Stimulated activated CD8-positive, alpha-beta memory T cell treated with anti-CD3 and anti-CD28 coated beads, Interleukin-12 subunit alpha, Interleukin-12 subunit beta, amount 100 ng/mL, for 4 hours (primary cell): Measurements from ENCODE around the gene TPBGL.

Experiments
- DNase-seq: peaks from one replicate; pipeline ENCODE4 v3.0.0-alpha.2; 2020; ENCODE audit warnings: low read depth

Gene TPBGL

GRCh38 chr11:75246006-75246670 is 5.6 kb downstream of the TPBGL start:
- no peak for DNase-seq

- no peak for DNase-seq
Observed at GRCh38 chr11:75246671-75247350, 6.2 kb downstream of the TPBGL start.

- no peak for DNase-seq
Observed at GRCh38 chr11:75248924-75249256, 8.3 kb downstream of the TPBGL start.

- DNase-seq, result no peak
Observed at GRCh38 chr11:75249704-75250103, 9.1 kb downstream of the TPBGL start.

DNA sequence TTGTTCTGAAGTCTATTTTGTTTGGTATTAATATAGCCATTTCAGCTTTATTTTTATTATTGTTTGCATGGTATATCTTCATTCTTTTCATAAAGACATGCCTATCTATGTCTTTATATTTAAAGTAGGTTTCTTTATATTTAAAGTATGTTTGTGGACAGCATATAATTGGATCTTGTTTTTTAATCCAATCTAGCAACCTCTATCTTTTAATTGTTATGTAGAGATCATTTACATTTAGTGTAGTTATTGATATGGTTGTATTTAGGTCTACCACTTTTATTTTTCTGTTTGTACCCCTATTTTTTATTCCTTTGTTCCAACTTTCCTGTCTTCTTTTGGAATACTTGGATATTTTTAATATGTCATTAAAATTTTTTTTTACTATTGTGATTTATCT is 13.8 kb downstream of the TPBGL start:
- DNase-seq, result no peak

DNA sequence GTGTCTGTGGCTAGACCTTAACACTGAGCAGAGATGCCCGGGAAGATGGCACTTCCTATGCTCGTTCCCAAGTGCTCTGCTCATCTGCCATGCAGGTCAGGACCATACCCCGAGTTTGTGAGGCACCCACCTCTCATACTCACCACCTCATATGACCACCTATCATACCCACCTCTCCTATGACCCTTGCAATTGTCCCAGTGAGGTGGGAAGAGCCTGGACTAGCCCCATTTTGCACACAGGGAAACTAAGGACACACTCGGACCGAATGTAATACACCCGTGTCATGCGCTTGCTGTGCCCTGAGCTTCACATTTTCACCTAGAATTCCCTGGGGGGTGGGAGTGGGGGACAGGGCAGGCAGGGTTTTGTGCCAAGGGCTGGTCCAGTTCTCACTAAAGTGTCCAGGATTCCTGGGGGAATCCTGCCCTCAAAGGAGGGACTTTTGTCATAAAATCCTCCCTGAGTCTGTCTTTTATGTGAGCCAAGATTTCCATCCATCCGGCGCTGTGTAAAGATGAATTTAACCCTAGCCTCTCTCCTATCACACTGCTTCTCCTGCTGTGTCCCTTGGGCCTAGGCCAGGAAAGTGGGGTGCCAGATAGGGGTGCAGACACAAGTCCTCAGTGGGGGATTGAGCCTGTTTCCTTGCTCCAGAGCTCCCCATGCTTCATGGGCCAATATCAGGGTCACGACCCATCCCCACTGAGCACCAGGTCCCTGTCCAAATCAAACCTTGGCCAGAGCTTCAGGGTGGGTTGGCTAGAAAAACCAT is 20.0 kb downstream of the TPBGL start:
- DNase-seq, result no peak

DNA sequence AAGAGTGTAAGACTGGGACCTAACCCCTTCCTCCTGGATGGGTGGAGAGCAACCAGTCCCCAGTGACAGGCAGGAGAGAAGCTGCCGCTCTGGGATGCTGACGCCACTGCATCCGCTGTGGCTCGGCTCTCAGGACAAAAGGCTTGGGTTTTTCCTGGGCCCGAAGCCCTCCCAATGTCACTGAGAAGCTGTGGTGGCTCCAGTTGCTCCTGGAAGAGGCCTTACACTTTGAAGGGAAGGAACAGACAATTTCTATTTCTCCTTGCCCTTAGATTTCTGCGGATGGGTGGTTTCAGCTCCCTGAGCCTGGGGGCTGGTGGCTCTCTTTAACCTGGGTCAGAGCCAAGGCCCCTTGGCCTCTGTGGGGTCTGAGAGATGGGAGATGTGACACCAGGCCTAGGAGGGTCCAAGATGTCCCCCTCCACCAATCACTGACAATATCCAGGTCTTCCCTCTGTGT is 21.4 kb downstream of the TPBGL start:
- DNase-seq, result no peak

DNA sequence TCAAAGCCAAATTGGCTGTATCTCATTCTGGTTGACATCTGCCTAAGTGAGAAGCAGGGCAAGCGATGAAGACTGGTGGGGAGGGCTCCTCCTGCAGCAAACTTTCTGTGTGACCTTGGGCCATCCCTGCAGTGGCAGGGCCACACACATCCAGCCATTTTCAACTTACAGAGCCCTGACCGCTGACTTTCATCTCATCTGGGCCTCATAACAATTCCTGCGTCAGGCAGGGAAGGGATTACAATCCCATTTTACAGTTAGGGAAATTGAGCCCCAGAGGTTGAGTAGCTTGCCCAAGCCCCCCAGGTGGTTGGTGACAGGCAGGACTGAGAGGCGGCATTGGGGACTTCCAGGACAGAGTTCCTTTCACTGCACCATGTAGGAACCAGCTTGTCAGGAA is 21.9 kb downstream of the TPBGL start:
- no peak for DNase-seq

DNA sequence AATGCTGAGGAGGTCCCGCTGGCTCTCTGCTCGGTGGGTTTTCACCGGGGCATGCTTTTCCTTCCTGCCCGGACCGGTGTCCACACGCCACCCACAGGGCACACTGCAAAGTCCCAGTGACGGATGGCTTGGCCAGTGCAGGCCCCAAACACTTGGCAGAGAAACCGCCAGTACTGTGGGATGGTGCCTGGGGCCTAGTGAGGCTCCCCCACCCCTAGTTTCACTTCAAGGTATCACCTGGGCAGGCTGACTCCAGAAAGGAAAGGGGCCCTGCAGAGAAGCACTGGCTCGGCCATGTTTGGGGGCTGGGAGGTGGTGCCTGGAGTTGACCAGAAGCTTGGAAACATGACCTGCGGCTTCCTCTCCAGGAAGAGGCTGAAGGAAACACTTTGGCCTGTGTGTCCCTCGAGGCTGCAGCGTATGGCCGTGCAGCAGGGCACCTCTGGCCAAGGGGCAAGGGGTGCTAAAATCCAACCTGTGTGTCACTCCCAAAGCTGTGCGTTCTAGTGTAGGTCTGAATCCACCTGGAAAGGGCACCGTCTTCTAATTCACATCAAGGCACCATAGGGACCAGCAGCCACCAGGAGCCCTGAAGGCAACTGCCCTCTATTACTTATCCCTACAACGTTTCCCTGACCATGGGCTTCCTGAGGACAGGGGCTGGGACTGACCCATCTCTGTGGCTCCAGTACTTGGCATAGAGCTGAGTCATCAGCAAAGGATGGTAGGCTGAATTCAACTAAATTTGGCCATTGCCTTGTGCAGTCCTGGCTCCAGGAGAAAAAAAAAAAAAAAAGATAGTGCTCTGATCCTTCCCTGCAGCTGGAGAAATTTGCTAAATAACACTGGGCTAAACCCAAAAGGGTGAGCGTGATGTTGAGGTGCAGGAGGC is 22.6 kb downstream of the TPBGL start:
- DNase-seq, result no peak

DNA sequence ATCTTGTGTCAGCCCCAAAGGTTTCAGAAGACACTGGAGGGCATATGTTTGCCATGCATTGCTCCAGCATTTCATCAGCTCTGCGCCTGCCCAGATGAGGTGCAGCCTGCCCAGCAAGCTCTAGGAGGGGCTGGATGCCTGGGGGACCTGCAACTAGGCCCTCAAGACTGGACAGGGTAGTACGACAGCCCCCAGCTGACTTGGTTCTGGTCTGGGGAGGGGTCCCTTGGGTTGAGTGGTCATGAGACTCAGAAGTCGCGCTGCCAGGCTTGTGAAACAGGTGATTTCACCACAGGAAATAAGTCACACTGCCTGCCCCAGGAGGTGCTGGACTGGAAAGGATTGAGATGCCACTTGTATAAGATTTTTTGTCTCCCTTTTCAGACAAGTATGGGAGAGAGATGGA is 23.4 kb downstream of the TPBGL start:
- no peak for DNase-seq

- no peak for DNase-seq
Observed at GRCh38 chr11:75264356-75264755, 23.8 kb downstream of the TPBGL start.

DNA sequence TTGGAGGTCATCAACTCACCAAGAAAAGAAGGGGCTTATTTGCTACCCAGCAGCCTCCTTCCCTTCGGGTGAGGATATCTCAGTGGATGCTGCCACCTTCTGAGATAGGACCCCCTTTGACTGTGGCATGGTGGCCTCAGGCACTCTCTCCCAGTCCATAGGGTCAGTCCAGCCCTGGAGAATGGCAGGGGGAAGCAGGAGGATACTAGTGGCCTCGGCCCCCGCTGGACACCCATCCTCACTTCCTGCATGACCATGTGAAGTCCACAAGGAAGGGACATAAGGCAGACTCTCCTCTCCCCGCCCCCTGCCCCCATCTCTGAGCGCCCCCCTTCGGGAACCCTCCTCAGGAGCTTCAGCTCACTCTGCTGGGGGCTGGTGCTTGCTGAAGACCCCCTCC is 24.4 kb downstream of the TPBGL start:
- no peak for DNase-seq

DNA sequence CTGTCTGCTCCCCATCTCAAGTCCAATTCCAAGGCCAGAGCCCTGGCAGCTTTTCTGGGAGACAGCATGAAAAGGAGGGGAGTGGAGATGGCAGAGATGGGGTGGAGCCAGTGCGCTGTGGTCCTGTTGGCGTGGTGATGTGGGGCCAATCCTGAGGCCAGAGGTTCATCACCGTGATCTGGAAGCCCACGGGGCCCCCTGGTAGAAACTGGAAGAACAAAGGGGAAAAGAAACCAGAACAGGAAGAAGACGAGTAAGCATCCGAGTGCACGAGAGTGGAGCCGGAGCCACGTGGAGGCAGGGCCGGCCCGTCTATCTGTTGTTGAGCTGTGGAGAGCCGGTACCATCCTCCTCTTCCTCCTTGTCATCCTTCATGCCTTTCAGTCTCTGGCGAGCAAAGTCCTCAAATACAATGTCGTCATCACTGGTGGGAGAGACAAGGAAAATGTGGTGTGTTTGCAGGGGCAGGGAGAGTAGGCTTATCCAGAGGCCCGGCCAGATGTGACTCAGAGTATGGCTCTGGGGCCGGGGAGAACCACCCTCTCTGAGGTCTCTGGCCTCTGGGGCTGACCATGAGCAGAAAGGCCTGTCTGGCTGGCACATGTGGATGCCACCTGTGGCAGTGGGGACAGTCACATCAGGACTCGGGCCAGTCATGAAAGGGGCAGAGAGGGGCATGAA is 25.4 kb downstream of the TPBGL start:
- no peak for DNase-seq

DNA sequence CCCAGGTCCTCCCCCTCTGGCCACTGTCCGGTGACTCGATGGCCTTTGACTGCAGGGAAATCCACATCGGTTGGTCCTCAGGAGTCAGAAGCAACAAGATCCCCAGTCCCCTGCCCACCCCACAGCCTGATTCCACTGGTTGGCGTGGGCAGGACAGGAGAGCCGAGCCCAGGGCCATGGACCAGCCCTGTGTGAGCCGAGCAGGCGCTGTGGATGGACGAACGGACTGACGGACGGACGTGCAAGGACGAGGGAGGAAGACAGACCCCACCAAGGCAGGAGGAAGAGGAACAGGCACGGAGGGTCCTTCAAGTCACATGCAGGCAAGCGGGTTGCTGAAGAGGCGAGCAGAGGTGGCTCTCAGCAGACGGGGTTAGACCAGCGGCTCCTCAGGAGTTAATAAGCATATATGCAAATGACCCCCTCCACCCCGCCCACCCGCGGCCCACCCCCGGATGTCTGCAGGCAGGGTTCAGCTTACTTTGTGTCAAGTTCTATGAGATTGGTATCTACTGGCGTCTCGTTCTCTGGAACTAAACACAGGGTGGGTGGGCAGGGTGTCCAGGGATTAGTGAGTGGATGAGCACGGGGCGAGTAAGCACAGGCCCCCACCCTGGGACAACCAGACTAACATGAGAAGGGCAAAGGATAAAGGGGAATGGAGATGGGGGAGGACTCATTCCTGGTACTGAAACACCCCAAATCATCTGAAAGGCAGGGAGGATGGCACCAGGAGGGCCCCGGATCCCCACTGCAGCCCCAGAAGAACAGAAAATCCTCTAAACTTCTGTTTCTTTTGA is 26.8 kb downstream of the TPBGL start:
- no peak for DNase-seq

- no peak for DNase-seq
Observed at GRCh38 chr11:75268626-75269366, 28.2 kb downstream of the TPBGL start.

DNA sequence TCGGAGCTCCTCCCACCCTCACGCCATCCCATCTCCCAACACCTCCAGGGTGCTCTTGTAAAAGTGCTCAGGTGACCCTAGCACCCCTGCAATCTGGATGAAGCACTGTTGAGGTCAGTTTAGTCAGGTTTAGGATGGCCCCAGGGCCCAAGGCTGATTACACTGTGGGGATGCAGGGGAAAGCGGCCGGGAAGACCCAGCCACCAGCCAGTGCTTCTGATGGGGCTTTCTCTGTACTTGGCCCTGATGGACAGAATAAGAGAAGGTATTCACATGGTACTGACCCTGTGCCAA is 28.7 kb downstream of the TPBGL start:
- DNase-seq, result no peak

DNA sequence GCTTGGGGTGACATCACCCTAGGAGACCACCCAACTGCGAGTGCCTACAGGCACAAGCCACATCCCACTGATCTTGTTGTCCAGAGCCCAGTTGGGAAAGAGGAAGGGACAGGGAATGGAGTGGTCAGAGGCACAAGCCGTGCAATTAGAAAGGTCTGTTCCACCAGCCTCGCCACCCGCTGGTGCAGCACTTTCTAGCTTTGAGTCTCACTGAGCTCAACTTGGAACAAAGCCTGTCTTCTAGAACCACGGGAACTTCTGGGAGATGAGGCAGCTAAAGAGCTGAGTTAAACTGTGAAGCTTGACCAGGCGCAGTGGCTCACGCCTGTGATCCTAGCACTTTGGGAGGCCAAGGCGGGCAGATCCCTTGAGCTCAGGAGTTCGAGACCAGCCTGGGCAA is 29.3 kb downstream of the TPBGL start:
- no peak for DNase-seq

- no peak for DNase-seq
Observed at GRCh38 chr11:75270896-75271418, 30.4 kb downstream of the TPBGL start.

- no peak for DNase-seq
Observed at GRCh38 chr11:75271730-75272129, 31.2 kb downstream of the TPBGL start.

DNA sequence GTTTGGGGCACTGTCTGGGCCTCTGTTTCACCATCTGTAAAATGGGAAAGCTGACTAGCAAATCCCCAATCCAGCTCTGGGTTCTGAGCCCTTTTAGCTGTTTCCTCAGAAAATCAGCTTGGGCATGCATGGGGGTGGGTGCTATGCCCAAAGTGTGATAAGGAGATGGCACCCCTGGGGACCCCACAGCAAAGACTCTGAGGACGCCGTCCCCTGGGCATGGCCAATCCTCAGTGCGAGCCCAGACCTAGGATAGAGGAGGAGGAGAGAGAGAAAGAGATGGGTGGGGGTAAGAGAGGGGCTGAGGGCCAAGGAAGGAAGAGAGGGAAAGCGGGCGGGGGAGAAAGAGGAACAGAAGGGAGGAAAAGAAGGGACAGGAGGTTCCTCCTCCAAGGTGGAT is 31.8 kb downstream of the TPBGL start:
- DNase-seq, result no peak
